NCI-H2081 (cell line): ENCODE measurements around the gene GPS1.

Source experiments
- DNase-seq, 2 experiments: peaks; one replicate each; lab custom pipeline; 2025; lab: John Stamatoyannopoulos, UW

The GPS1 gene

DNA sequence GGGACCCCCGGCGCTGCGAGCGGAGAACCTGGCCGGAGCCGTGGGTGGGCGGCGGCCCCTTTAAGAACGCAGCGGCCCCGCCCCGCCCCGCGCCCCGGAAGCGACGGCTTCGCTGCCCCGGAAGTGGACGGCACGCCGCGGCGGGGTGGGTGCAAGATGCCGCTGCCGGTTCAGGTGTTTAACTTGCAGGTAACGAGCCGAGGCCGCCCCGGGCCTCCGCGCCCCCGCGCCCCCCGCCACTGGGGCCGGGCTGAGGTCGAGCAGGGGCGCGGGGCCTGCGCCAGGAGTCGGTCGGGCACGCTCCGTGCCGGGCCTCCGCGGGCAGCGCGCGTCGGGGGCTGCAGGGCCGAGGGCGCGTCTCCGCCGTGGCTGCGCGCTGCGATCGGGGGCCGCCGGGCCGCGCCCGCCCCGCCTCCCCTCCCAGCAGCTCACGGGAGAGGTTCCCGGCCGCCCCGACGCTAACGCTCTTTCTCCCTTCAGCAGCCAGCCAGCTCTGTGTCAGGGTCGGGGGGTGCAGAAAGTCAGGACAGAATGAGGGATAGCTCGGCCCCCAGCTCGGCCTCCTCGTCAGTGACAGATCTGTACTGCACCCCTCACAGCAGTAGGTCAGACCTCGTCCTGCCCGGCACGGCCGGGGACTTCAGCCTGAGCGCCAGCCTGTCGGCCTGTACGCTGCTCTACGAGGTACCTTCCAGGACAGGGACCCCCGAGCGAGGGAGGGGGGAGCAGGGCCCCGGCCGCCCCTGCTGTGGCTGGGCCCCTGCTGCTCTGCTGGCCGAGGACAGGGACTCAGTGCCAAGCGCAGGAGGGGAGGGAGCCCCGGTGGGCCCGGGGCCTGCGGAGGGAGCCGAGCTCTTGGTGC lies at the start of gene GPS1, which contains the start of gene RFNG:
Gene GPS1 (plus strand): TSS at position 123 of the 862 bp plus-strand sequence. CDS start 34 bp downstream, at position 157.
Gene RFNG (minus strand): TSS at position 36 of the 862 bp plus-strand sequence. CDS start 45 bp downstream, outside the sequence.
- peak; percentile 72 to 77 for DNase-seq

DNA sequence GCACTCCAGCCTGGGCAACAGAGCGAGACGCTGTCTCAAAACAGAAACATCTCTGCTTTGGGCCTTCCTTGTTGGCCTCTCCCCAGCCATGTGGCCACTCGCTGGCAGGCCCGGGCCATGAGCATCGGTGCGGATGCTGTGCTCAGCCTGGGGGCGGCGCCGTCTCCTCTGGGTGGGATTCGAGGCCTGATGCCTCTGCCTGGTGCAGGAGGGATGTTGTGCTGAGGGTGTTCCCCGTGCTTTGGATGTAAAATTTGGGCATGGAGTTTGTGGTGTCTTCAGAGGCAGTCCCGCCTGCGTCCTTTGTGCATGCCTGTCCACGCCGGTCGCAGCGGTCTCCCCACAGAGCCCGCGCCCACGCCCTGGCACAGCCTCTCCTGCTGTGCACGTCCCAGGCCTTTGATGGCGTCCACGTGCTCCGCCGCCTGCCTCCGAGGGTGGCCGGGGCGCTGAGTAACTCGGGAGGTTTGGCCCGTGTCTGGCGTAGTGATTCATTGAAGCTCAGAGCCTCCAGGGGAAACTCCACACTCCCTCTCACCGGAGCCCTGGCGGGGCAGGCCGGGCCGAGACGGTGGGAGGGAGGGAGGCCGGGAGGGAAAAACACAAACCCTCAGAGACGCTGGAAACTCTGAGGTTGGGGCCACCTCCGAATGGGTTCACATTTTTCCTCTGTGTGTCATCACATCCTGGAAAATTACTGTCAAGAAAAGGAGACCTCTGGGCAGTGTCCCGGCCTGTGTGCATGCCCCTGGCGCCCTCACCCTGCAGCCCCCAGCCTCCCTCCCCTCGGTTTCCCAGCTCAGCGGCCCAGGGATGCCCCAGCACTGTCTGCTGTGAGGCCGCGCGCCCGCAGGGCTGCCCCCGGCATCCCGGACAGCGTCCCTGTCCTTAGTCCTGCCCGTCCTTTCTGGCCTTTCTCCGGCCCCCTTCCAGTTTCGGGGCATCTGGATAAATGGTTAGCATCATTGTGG lies 48.0 kb upstream of the GPS1 start:
- DNase-seq: no peak

DNA sequence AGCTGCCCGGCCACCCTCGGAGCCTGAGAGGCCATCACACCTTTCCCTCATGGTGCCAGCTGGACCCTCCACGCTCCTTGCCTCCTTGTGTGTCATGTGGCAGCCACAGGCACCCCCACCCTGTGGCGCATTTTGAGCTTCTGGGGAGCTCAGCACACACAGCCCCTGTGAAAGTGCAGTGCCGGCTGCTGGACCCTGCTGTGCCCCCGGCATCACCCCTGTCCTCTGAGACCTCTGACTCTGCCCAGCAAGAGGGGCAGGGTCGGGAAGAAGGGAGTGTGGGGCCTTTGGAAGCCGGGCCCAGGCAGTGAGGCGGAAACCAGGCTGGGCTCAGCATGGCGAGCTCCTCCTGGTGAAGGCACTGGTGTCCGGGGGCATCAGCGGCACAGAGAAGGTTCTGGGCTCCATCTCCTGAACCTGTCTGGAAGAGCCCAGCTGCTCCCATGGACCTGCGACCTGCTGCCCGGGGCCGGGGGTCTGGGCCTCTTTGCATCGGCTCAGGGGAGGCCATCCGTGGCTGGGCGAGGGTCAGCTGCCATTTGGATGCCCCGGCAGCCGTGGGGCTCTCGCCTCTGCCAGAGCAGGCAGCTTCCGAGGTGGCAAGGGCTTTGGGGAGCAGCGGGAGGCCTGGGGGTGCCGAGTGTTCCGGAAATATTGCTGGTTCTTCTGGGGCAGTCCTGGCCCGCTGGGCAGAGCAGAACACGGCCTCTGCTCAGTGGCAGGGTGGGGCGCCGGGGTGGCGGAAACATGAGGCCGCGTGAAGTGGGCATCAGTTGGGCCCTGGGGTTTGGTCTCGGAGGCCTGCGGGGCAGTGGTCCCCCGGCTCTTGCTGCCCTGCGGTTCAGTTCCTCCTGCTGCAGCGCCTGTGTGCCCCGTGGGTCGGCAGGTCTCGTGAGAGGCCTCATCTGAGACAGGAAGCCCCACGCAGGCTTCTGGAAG lies 46.9 kb upstream of the GPS1 start:
- no peak for DNase-seq

DNA sequence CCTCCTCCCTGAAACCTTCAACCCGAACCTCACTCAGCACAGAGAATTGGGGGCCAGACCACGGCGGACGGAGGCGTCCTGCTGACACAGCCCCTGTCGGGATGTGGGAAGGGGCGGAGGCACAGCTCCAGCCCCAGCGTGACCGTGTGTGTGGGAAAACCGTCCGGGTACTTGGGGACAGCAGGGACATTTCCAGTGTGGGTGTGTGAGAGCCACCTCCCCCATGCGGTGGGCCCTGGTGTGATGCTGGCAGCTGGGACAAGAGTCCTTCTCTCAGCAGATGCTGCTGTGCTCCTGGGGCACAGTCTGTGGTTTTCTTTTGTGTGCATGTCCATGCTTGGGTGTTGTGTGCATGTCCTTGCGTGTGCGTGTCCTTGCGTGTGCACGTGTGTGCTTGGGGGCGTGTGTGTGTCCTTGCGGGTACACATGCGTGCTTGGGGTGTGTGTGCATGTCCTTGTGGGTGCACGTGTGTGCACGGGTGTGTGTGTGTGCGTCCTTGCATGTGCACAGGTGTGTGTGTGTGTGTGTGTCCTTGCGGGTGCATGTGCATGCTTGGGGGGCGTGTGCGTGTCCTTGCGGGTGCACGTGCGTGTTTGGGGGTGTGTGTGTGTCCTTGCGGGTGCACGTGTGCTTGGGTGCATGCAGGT lies 45.9 kb upstream of the GPS1 start:
- no peak for DNase-seq

DNA sequence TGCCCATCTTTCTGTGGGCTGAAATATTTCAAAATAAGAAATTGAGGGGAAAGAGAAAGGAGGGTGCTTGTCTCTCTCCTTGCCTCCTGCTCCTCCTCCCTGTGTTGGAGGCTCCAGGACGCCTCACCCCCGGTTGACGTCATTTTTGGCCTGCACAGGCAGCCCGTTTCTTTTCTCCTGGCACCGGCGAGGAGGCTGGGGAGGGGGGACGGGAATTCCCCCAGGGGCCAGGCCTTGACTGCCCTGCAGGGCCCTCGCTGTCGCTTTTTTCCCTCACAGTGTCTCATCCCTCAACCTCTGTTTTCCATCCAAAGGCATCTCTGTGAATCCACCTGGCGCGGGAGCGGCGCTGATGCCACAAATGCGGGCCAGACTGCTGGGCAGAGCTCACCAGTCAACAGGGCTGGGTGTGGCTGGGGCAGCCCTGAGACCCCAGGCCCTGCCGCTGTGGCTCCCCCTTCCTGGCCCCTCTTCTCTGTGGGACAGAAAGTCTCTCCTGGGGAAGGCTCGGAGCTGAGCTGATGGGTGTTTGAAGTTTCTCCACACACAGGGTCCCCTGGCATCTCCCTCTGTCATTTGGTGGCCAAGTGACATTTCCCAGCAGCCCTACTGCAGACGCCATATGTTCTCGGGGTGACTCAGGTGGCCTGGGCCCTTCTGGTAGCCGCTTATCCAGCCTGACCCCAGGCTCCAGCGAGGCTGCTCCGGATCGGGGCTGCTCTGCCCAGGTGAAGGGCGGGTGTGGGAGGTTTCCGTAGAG lies 45.0 kb upstream of the GPS1 start:
- no peak for DNase-seq

DNA sequence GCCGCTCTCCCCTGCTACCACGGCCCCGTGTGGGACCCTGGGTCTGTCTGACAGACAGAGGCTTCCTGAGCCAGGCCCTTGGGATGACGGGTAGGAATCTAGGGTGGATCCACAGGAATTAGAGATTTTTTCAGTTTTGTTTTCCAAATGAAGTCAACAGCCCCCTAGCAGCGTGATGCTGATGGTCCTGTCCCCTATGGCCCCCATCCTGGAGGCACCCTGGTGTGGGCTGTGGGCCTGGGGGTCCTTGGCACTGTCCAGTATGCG lies 44.5 kb upstream of the GPS1 start:
- DNase-seq: no peak

DNA sequence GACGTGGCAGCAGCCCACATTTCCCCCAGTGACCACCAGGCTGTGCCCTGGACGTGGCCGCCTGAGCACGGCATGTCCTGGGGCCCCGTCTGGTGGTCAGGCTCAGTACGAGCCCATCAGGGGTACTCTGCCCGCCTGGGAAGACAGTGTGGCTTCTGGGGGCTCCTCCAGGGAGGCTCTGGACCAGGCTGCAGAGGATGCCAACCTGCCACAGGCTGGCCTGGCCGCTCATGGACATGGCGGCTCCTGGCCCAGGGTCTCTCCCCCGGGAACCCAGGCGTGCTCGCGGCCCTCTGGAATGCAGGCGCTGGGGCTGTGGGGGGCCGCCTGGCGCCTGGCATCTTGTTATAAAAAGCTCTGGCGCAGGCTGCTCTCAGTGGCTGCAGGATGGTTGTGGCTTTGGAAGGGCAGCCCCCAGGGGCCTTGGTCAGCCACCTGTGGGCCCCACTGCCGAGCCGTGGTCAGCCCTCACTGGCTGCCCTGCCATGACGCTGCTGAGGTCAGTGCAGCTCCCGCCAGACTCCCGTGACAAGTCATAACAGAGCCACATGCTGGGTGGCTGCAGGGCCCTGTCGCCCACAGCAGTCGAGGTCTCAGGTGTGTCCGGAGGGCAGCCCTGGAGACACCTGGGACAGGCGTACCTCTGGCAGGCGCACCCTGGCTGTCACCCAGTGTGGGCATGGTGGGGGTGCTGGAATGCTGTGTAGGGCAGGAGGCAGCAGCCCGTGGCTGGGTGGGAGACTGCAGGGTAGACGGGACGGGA lies 44.0 kb upstream of the GPS1 start:
- no peak for DNase-seq

DNA sequence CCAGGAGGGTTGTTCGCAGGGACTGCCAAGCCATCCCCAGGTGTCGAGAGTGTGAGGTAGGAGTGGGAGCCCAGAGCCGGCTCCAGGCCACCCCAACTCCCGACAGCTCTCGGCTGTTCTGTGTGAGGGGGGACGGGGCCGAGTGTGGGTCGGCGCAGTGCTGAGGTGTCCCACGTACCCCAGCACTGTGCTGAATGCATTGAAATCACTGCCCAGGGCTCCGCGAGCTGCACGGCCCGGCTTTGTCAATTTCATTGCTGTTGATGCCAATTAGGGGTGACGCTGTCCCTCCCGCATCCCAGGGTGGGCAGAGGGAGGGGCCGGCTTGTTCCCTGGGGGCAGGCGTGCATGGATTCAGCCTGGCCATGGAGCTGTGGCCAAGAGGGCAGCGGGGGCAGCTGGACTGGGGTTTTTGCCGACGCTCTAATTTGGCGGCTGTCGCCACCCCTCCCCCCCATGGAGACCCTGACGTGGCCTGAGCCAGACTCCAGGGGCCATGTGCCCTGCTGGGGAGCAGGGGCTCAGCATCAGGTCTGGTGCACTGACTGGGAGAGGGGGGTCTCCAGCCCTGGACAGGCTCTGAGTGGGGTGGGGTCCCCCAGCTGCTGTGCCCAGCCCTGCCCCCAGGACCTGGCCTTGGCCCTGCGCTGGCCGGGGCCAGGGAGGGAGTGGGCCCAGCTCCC lies 43.3 kb upstream of the GPS1 start:
- DNase-seq: no peak

DNA sequence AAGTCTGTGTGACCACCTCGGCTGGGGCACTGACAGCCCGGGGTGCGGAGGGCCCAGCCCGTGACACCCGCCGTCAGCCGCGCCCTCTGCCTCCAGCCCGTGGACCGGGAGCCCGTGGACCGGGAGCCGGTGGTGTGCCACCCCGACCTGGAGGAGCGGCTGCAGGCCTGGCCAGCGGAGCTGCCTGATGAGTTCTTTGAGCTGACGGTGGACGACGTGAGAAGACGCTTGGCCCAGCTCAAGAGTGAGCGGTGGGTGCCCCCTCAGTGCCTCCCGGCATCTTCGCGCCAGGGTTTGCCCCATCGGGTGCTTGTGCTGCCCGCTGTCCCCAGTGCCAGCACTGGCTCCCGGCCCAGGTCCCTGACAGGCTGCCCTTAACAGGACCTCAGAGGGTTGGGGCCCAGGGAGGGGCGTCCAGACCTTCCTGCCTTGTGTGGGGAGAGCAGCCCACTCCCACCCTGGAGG lies 42.7 kb upstream of the GPS1 start:
- no peak for DNase-seq

DNA sequence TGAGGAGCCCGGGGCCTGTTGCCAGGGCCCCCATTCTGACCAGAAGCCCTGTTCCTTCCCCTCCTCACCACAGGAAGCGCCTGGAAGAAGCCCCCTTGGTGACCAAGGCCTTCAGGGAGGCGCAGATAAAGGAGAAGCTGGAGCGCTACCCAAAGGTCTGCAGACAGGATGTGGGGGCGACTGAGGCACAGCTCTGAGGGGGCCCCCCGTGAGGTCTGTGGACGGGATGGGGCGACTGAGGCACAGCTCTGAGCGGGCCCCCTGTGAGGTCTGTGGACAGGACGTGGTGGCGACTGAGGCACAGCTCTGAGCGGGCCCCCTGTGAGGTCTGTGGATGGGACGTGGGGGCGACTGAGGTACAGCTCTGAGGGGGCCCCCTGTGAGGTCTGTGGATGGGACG lies 42.3 kb upstream of the GPS1 start:
- no peak for DNase-seq

DNA sequence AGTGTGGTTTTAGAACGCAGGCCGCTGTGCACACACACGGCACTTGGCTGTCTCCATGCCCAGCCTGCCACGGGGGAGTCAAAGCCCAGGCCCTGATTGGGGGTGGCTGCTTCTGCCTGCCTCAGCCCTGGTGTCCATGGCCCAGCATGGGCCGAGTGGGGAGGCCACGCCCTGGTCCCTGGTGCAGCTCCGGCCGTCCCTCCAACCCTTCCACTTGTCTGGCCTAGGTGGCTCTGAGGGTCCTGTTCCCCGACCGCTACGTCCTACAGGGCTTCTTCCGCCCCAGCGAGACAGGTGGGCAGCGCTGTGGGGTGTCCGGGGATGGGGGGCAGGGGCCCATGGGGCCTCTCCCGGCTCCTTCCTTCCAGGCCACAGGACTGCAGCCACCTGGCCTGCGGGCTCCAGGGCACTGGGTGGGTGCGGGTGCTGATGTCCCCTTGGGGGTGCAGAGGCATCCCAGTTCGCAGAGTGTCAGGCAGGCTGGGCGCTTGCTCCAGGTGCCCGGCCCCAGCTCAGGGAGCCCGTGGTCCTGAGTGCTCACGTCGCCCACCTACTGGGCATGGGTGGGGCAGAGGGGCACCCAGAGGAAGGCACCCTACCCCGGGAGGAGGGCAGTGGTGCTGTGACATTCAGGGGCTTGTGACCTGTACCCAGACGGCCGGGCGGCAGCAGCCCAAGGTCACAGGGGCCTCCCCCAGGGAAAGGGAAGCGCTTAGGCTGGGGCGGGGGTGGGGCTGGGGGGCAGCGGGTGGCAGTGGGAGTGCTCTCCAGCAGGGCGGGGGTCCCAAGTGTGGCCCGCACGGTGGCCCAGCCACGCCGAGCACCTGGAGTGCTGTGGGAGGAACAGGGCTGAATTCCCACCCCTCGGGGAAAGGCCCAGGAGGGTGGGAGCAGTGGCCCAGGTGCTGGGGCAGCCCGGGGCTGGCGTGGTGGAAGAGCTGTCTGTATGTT lies 40.8 kb upstream of the GPS1 start:
- DNase-seq: no peak

DNA sequence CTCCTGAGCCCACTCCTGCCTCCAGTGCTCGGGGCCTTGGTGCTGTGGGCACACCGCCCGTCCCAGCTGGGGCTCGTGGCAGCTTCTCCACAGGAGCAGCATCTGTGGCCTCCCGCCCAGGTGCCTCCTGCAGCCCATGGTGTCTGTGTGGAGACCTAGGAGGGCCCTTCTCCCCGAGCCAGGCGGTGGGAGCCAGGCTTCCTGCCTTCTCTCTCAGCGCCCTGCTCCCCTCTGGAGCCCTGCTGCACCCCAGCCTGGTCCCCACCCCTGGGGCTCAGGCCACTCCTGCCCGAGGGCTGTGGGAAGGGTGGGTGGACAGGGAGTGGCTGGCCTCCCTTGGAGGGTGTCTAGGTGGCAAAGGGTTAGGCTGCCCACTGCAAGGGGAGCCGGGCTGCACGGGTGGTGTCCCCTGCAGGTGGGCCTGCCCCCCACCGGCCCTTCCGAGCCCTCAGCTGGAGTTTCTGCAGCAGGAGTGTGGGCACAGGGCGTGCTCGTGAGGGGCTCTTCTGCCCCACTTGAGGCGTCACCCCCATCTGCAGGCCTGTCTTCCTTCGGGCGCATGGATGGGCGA lies 40.0 kb upstream of the GPS1 start:
- no peak for DNase-seq

DNA sequence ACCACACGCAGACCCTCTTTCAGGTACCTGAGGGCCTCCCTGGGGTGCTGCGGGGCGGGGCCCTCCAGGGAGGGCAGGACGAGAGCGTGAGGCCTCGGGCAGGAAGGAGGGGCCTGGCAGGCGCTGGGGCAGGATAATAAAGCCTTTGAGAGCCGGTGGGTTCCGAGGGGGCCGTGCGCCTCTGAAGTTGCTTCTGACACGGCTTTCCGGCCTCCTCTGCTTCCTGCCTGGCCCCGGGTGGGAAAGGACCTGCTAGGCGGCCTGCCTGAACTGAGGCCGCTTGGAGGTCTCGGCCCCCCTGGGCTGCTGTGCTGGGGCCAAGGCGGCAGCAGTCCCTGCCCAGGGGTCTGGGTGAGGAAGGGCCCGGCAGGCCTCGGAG lies 39.4 kb upstream of the GPS1 start:
- no peak for DNase-seq

DNA sequence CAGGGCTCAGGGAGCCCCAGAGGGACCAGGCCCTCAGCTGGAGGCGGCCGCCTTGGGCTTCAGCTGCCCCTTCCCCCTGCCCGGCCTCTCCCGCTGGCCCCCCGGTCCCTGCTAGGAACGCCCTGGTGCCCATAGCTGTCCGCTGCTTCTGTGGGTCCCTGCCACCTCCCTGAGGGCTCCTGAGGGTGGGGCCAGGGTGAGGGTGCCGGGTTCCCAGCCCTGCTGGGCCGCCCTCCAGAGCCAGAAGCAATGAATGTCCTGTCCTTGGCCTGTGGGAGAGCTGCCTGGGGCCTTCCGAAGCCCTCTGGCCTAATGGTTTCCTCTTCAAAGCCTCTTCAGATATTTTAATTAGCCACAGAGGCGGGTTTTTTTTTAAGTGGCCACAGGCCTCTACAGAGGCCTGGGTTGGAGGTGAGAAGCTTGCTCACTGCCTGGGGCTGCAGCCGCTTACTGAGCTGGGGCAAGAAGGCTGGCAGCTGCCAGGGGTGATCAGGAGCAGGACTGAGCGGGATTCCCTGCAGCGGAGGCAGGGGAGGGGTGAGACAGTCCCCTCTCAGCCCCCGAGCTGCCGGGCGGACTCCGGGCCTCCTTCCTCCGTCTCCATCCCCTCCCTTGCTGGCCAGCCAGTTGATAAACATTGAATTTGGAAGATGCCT lies 38.9 kb upstream of the GPS1 start:
- no peak for DNase-seq

DNA sequence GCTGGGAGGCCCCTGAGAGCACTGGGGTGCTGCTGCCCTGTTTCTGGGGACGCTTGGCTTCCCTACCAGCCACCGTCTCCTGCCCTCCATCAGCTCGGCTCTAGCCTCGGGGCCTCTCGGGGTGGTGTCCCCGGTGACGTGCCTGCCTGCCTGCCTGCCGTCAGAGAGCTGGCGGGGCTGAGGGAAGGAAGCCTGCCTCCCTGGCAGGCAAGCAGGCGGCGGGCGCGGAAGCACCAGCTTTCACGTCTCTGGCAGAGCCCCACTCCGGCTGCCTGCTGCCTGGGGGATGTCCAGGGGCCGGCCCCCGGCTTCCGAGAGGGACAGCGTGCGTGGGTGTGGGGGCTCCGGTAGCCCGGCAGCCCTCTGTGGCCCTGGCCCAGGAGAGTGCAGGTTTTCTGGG lies 38.4 kb upstream of the GPS1 start:
- DNase-seq: no peak

DNA sequence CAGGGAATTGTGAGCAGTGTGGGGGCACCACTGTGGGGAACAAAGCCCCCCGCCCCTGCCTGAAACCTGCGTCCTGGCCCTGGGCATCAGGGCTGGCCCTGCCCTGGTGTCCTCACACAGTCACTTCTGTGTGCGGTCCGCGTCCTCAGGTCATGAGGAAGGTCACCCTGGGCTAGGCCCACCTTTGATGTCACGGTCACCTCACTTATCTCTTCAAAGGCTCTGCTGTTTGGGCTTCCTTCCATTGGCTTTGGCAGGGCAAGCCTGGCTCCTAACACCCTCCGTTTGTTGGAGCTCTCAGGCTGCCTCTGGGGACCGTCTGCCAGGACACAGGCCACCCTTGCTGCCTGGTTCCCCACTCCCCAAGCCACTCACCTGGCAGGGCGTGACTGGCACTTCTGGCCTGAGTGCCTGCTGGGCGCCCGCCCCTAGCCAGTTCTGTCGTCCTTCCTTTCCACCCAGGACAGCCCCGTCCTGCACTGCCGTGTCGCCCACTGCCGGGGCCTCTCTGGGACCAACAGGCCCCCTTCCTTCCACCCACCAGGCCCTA lies 37.9 kb upstream of the GPS1 start:
- DNase-seq: no peak

DNA sequence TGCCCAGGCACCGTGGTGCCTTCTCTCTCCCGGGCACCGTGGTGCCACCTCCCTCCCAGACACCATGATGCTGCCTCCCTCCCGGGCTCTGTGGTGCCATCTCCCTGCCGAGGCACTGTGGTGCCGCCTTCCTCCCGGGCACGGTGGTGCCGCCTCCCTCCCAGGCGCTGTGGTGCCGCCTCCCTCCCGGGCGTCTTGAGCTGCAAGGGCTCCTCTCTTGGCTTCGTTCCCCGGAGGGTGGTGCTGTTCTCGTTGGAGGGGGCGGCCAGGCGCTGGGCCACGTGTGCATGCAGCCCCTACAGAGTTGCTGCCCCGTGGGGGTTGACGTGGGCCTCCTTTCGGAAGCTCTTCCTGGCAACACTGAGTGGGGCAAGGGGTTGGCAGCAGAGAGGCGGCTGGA lies 37.3 kb upstream of the GPS1 start:
- peak; percentile 43 to 55 for DNase-seq
